NB4 (cell line): ENCODE results near the gene MCAT.

Source experiments
- CTCF ChIP-seq: IDR thresholded peaks from one replicate; pipeline ENCODE4 v1.5.1; 2012; ENCODE audit warnings: low read depth, low read length
- MYC ChIP-seq: IDR thresholded peaks from 2 replicates; pipeline ENCODE4 v1.6.1; 2011; ENCODE audit warnings: low read depth, low read length

DNA sequence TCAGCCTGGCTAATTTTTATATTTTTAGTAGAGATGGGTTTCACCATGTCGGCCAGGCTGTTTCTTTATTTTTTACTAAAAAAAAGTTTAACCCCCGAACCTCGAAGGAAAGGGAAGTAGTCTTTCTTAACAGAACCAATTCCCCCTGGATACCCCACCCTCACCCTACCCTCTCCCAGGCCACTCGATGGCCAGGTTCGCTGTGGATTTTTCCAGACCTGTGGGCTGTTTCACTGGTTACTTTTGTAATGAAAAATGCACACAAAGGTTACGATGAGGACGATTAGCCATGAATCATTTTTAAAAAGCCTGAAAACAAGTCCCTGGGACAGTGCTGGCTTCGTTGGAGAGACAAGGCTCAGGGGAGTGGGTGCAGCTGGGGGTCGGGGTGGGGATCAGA, 10.7 kb upstream of the MCAT start:
- TF ChIP-seq CTCF (no peak), MYC (no peak)
